ENCODE data around the gene ARID5A.
"Not testable (repeated sequence)": the region's sequence is repeated elsewhere in the genome, so short reads cannot be mapped to it uniquely, and the experiment has no call there.

Gene ARID5A

DNA sequence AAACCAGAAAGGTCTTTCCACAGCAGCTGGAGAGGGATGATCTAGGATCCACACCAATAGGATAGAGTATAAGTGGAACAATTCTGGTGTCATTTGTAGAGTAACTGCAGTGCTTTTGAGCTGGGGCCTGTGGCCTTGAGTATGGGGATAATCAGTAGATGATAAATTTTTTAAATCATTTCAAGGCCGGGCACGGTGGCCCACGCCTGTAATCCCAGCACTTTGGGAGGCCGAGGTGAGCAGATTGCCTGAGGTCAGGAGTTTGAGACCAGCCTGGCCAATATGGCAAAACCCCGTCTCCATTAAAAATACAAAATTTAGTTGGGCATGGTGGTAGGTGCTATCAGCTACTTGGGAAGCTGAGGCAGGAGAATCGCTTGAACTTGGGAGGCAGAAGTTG, 20.9 kb downstream of the ARID5A start:
- not testable (repeated sequence) for DNase-seq

DNA sequence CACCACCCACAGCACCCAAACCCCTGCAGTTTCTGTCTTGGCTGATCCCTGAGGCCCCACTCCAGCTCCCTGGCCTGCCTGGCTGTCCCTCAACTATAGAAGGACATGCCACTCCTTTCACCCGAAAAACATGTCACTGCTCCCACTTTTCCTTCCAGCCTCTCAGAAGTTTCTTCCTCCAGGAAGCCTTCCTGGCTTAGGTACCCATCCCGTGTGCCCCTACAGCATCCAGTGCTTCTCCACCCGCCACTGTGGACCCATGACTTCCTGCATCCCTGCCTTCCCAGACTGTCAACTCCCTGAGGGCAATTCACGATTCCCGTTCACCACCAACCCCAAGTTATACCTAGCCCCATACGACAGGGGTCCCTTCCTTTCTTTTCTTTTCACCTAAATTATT, 21.5 kb downstream of the ARID5A start:
- DNase-seq = no peak

DNA sequence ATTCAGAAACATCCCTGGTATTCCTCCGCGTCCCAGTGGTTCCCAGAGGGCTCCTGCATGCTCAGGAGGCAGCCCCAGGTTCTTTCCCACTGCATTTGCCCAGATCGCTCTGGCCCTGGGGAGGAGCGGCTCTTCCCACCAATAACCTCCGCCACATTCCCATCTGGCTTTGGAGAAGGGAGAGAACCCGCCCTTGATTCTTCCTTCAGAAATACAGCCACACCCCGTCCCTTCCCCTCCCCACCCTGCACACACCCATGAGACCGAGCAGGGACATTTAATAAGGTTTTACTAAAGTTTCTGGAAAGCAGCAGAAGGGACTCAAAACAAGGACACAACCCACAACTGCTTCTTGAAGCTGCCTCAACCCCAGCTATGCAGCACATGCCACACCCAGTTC, 21.9 kb downstream of the ARID5A start:
- no peak for DNase-seq

DNA sequence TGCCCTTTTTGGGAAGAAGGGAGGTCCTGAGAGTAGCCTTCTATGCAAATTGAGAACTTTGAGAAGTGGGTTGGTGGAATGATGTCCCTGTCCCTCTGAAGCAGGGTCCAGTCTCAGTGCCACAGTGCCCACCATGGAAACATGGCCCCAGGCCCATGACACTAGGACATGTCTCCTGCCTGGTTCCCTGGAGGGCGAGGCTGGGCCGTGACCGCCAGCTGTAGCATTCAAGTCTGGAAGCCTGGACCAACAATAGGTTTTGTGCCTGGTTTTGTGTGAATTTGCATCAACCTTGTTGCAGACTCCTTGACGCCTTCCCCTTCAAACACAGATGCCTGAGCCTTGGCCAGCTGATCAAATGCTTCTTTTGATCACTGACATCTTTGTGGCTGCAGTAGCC, 27.5 kb downstream of the ARID5A start:
- no peak for DNase-seq

DNA sequence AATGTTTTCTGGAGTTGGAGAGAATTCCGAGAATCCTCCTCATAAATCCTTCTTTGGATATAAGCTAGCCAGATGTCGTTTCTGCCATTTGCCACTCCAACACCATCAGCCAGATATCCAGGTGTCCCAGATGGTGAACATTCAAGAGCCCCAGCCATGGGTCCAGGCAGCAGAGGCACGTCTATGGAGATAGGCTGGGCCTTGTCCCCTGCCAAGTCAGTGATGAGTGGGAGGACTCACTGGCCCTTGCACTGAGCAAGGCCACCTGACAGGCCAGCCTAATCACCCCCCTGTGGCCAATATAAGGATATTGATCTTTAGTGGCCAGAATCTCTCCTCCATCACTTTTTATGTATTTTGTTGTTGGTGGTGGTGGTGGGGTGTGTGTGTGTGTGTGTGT, 28.0 kb downstream of the ARID5A start:
- DNase-seq = no peak

DNA sequence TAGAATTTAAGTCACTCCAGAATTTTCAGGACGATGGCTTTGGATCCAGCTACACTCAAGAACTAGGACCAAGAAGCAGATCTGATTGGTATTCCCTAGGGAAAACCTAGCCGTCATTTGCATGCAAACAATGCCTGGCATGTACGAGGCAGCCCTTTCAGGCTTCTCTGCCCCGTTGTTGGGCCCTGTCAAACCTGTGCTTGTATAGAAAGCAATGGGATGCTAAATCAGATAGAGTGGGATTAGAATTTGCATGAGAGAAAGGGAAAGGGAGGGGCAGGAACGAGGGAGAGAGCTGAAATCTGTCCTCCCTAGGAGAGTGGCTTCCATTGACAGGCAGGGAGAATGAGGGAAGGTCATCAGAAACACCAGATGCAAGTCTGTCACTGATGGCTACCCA, 28.6 kb downstream of the ARID5A start:
- no peak for DNase-seq

DNA sequence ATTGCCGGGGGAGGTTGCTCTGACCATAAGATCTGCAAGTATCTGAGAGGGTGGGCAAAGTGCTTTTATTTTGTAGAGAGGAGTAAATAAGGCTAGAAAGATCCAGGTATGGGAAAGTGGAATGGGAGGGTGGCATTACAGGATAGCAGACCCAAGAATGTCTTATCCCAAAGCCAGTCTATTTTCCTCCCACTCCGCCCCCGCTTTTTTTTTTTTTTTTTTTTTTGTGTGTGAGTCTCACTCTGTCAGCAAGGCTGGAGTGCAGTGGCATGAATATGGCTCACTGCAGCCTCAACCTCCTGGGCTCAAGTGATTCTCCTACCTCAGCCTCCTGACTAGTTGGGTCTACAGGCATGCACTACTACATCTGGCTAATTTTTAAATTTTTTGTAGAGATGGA, 31.5 kb downstream of the ARID5A start:
- DNase-seq = no peak

DNA sequence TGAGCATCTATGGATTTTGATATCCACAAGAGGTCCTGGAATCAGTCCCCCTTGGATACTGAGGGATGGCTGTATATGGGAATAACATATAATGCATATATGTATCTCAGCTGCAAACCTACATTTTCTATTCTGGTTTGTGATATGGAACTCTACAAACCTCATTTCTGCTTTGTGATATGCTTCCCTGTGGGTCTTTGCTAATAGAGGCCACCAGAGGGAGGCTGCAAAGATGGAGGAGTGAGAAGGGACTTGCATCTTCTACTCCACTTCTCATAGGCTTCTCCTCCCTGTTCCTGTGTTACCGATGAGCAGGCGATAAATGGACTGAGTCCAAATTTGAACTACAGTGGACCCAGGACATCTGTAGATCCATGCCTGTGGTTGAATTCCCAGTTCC, 37.8 kb downstream of the ARID5A start:
- DNase-seq = no peak

DNA sequence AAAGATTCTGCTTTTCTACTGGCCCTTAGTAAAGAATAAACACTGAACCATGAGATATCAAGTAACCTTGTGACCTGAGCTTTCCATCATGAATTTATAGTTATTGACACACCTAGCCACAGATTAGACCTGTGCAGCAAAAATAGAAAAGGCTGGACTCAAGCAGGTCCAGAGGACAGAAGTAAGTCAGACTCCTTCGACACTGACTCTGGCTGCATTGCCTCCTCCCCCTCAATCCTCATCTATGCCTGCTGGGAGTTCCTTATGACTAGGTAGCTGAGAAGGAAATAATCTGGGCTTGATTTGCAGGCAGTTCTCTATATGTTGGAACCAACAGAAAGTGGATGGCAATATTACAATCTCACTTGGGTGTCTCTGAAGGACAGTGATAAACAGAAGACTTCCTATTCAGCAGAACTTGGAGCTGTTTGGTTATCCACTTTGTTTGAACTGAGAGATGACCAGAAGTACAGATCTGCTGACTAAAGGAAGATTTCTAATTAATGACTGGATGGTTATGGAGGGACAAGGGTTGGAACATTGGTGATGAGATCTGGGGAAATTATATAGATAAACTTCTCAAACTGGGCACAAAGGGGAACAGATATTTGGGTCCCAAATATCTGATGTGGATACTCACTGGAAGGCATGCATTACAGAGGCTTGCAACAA, 39.4 kb downstream of the ARID5A start:
- DNase-seq = no peak

DNA sequence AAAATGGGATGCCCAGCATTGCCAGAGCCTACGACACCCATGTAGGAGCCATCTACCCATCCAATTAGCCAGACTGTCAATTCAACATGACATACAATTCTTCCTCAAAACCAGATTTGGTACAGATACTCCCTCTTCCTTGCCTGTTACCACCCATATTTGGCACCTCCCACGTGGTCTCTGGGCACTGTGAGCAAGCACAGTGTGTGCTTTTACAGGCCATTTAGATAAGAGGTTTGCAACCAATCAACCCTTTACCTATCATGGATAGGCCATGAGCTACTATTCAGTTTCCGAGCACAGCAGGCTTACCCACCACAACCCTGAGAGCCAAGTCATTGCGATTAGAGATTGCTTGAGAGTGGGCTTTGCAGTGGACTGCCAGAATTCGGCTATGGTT, 40.9 kb downstream of the ARID5A start:
- no peak for DNase-seq

DNA sequence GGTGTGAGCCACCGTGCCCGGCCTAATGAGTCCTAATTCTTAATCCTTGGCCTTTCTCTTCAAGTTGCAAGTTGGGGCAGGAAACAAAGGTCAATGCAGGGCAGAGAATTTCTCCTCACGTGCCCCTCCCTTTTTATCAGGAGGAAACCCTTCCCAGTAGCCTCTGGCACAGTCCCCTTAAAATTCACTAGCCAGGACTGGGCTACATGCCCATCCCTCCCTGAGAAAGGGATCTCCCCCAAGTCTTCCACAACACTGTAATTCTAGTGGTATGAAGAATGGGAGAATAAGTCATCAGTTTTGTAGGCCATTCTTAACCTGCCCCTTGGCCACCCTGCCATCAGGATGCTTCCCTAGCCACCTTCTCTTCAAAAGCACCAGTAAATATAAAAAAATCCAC, 42.2 kb downstream of the ARID5A start:
- DNase-seq = no peak

DNA sequence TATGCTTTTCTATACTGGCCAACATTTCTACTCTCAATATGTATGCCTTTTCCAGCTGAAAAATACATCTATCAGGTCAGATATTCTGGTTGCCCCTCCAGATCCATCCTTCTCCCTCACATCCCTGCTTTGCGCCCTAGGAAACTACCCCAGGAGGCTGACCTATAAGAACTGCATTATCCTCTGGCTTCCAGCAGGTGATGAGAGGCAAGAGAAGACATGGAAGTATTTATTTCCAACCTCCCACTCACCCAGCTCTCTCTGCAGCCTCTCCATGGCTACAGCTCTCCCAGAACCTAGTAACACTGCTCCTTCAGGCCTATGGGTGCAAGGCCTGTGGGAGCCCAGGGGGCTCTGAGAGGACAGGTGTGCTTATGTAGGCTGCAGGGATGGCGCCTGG, 42.9 kb downstream of the ARID5A start:
- DNase-seq = no peak

DNA sequence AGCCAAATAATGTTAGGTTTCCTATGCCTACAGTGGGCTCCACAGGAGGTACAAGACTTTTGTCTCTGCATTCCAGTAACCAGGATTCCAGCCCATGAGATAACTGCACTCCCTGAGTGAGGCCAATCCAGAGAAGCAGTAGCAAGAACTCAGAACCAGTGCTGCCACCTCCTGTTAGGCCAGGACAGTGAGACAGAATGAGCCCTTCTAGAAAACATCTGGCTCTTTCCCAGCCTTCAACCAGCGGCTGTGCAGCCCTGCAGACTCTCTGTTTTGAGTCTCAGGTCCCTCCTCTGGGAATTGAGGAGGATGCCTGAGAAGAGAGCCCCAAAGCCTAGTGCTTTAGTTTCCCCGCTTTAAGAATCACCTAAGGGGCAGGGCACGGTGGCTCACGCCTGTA, 44.2 kb downstream of the ARID5A start:
- DNase-seq = peak in 2 of 4 experiments; percentile 25

DNA sequence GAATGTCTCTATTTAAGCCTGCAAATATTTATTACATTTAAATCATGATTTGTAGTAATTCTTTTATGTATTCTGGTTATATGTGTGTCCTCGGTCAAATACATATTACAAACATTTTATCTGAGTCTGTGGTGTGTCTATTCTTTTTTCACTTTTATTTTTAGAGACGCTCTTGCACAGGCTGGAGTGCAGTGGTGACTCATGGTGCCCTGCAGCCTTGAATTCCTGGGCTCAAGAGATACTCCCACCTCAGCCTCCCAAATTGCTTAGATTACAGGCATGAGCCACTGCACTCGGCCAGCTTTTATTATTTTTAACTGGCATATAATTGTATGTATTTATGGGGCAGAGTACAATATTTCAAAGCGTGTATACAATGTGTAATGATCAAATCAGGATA, 47.5 kb downstream of the ARID5A start:
- DNase-seq = no peak

DNA sequence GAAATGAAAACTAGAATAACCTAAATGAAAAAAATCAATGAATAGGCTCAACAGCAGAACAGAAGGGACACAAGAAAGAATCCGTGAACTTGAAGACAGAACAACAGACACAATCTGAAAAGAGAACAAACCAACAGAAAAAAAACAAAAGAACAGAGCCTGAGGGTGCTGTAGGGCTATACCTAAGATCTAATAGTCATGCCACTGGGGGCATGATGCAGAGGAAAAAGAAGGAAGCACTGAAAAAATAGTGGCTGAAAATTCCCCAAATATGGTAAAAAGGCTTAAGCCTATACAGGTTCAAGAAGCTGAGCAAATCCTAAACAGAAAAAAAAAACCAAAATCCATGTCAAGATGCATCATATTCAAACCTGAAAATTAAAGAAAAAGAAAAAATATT, 51.3 kb downstream of the ARID5A start:
- peak in 3 of 4 experiments; percentile 23 to 33 (median 31) for DNase-seq

DNA sequence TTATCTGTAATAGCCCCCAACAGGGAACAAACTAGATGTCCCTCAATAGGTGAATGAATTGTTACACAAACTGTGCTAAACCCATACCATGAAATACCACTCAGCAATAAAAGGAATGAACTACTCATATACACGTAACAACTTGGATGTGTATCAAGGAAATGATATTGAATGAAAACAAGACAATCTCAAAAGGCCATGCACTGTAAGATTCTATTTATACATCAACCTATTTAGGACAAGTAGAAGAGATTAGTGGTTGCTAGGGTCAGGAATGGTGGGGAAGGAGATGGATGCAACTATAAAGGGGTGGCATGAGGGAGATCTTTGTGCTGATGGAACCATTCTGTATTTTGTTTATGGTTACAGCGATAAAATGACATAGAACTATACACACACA, 54.5 kb downstream of the ARID5A start:
- no peak for DNase-seq

DNA sequence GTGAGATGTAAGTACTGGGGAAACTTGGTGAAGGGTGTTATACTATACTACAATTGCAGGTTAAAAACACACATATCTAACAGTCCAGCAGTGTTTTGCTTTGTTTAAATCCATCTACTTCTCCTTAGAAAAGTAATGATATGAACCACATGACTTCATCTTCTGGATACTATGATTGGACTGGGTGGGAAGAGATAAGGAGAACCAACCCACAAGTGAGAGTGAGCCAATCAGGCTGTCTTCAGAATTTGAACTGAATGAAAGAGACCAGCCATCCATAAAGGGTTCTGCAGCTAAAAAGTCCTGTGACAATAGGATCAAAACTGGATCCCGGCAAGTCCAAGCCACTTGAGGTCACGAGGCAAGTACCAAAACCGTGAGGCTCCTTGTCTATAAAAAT, 54.9 kb downstream of the ARID5A start:
- no peak for DNase-seq

DNA sequence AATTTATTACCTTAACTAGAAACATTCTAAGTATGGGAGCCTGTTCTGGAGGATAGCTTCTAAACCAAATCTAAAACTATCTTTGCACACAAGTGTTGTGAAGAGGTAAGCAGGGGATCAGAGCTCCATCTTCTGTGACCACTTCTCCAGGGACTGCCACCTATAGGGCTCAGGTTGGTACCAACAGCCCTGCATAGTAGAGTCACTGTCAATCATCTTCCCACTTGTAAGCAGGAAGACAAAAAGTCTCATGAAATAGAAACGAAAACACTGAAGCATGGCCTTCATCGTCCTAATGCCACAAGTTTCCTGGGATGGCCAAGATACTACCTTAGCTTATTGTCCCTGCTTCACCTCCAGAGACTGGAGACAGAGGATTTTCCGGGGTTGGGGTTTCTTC, 57.7 kb downstream of the ARID5A start:
- no peak for DNase-seq

DNA sequence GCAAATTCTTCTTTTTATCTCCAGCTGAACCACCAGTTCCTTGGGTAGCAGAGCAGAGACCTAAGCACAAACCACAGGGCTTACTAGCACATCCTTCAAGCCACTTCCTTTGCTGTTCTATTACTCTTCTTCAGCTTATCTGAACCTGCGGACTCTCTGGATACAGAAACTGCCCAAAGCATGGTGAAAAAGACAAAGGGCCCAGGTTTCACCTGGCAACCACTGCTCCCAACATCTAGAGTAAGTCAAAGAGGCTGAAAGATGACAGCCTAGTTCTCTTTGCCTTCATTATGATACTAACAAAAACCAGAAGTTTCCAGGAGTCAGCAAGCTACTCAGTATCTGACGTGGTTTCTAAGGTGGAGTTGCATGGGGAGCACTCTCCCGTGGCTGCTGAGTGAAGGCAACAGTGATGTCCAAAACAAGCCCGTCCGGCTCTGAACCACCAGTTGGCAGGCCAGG, 58.2 kb downstream of the ARID5A start:
- no peak for DNase-seq

DNA sequence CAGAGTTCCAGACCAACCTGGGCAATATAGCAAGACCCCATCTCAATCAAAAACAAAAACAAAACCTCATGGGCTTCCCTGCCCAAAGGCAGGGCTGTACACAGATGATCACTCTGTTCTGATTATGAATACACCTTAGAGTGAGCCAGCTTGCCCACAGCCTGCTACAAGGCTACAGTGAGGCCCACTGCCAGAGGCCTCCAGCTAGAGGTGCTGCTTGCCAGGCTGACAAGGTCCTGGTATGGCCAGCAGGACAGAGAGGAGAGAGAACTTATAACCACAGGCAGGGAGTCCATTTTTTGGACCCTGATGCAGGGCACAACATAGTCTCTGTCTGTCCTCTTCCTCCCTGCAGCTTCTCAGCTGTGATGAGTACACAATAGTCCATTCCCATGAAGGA, 60.0 kb downstream of the ARID5A start:
- no peak for DNase-seq

DNA sequence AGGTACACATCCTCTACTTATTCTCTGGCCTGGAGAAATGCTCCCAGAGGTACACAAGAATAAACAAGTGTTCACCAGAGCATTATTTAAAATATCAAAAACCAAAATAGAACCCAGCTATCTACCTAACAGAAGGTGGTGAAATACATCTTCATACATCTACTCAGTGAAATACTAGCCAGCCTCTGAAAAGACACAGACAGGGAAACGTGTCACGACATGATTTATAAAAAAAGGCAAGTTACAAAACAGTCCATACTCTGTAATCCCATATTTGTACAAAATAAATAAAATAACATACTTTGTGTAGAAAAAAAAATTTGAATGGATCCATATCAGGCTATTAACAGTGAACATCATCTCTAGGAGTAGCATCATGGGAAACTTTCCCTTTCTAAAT, 63.4 kb downstream of the ARID5A start:
- DNase-seq = no peak

DNA sequence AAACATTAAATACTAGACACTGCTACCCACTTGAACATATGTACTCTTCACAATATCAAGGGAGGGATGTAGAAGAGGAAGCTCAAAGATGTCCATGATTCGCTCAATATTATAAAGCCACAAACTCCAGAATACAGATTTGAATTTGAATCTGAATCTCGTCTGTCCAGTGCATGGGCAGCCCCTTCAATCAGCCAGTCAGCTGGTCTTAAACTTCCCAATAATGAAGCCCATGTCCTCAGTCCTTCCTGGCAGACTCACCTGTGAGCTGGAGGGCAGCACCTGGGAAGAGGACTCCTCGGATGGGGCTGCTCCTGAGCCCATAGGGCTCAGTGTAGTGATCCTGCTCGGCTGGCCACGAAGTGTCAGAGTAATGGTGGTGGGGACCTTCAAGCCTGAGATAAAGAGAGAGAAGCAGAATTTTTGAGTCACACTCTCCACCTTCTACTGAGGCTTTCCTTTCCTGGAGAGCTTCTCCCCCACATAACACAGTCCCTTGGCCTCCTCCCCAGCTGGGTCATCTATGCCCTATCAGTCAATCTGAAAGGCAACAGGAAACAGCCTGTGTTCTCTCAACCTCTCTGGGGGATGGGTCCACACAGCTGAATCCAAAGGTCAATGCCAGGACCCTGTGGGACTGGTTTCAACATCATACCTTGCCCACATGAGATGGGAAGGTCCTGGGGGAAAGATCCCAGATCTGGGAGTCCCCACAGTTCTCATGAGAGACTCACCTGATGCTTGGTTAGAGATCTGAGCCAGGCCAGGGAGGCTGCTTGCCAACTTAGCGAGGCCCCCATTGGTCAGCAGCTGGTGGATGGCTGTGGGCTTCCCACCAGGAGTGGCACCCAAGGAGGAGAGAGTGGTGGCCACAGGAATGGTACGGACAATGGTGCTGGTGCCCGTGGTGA, 65.1 kb downstream of the ARID5A start:
- DNase-seq = no peak

Measured in suppressor macrophage (primary cell).